Endothelial cell of hepatic sinusoid (primary cell): ENCODE measurements around the gene WNT11.

ENCODE experiments used
- in situ Hi-C: cut with HindIII; loops from 2 replicates; pipeline ENCODE4 v1.10.0; 2017; ENCODE audit warnings: low sequenced_read_pairs

WNT11 gene

DNA sequence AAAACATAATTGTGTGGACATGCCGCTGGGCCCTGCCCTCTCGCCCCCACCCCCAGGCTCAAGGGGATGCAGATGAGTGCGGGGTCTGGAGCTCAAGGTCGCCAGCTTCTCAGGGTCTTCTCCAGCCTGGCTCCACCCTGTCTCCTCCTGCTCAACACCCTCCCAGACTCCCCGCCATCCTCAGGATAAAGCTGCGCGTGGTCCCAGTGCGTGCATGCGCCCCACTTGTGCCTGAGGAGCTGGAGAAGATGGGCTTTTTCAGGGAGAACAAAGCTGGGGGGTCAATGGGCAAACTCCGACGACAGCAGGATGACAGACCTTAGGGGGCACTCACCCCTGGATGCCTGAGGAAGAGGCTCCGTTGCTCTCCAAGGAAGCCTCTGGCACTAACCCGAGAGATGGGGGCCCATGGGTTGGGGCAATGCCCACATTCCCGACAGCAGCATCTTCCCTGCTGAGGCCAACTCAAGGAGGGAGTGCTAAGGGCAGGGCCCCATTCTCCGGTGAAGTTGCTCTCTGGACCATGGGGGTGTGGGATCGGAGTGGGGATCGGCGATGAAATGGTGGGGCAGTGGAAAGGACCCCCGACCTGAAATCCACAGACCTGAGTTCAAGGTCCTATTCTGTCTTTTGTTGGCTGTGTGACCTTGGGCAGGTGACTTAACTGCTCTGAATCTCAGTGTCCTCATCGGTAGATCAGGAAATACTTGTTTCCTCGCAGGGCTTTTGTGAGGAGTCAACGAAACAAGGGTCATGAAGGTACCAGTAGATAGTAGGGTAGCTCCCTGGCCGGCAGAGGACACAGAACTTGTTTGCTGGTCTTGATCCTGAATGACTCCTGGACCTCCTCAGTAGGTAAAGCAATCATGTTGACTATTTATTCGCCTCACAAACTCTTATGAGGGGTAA, 47.7 kb downstream of the WNT11 start:
- in situ Hi-C loops, result no loop called here

- in situ Hi-C loops, result no loop called here
Observed at GRCh38 chr11:76157891-76158290, 48.4 kb downstream of the WNT11 start.

DNA sequence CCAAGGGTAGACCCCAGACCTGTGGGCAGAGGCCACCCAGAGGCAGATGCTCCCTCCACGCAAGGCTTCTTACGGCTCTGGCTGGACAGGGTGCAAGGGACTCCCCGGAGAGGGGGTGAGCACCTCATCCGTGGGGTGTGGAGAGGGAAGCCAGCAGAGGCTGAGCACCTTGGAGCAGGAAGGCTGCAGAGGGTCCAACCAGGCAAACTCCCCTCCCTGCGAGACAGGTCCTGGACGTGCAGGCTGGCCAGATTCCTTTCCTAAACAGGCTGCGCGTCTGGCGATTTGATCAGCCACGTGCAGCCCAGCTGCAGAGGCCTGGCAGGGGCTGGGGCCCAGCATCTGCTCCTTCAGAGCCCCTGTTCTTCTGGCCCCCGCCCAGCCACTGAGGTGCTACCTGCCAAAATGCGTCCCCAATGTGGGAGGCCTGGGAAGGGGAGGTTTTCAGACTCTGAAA, 49.3 kb downstream of the WNT11 start:
- in situ Hi-C loops, result no loop called here

DNA sequence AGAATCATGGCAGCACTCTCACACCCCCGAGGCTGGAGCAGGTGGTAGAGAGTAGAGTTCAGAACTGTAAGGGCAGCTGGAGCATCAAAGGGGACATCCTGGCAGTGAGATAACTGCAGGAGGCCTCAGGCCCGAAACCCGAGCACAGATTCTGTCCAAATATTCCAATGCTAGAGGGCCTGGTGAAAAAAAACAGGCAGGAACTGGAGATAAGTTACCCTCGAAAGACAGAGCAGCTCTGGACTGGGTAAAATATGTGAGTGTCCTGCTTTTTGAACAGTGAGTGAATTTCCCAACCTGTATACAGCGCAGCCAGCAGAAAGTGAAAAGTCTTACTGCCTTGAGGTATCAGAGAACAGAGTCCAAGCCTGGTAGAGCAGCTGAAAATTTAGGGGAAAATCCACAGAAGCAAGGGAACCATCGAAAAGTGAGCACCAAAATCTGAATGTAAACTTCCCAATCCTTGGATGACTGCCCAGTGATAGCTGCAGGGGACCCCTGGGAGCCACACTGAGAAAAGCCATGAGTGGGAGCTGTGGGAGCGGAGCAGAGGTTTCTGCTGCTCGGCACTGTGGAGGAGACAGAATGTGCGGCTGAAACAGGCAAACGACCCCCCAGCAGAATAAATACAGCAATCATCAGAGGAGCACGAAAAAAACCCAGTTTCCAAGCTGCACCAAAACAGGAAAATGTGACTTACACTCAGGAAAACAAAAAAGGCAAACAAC, 50.6 kb downstream of the WNT11 start:
- in situ Hi-C loops, result no loop called here

DNA sequence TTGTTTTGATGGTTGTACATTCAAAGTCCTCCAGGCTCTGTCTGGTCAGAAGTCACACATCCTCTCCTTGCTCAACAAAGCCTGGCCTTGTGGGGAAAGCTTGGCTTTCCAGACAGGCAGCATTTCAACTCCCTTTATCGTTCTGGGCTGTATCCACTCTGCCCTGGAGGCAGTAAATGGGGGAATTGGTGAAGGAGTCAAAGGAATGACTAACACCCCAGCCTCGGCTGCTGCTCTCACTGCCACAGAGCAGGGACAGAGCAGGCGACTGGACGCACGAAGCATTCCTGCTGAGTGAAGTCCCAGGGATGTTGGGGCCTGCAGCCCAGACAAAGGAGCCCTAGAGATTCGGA, 52.8 kb downstream of the WNT11 start:
- in situ Hi-C loops, result no loop called here

- in situ Hi-C loops, result no loop called here
Observed at GRCh38 chr11:76152741-76153570, 53.3 kb downstream of the WNT11 start.

GRCh38 chr11:76152086-76152681, 54.1 kb downstream of the WNT11 start:
- in situ Hi-C loops, result no loop called here

DNA sequence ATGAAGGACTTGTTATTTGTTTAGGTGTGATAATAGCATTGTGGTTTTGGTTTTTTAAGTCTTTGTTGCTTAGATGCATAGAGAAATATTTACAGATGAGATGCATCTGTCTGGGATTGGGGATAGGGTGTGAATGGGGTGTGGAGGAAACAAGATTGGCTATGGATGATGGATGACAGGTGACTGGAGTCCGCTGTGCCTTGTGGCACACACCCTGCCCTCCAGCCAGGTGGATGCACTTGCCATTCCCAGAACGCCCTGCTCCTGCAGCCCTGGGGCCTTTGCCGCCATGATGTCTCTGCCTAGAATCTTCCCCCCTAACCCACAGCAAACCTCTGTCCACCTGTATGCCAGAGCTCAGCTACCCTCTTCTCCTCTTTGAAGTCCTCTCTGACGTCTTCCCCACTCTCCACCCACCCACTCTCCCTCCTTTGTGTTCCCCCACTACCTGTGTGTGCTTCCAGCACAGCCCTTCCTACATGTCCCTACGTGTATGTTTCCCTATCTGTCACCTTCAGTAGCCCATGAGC, 54.7 kb downstream of the WNT11 start:
- in situ Hi-C loops, result no loop called here

- in situ Hi-C loops, result no loop called here
Observed at GRCh38 chr11:76150141-76150540, 56.2 kb downstream of the WNT11 start.

DNA sequence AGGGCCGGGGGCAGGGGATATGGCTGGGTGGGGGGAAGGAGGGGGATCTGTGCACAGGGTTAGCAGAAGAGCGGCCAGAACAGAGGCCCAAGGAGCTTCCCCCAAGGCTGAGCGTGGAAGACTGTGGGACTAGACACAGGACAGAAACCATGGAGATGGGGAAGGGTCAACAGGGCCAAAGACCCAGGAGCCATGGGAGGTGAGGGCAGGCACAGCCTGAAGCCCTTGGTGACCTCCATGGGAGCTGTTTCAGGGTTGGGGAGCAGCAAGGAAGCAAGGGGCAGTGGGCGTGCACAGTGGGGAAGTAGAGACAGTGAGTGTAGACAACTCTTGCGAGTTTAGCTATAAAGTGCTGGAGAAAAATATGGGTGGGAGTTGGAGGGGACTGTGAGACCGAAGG, 56.6 kb downstream of the WNT11 start:
- in situ Hi-C loops, result no loop called here

DNA sequence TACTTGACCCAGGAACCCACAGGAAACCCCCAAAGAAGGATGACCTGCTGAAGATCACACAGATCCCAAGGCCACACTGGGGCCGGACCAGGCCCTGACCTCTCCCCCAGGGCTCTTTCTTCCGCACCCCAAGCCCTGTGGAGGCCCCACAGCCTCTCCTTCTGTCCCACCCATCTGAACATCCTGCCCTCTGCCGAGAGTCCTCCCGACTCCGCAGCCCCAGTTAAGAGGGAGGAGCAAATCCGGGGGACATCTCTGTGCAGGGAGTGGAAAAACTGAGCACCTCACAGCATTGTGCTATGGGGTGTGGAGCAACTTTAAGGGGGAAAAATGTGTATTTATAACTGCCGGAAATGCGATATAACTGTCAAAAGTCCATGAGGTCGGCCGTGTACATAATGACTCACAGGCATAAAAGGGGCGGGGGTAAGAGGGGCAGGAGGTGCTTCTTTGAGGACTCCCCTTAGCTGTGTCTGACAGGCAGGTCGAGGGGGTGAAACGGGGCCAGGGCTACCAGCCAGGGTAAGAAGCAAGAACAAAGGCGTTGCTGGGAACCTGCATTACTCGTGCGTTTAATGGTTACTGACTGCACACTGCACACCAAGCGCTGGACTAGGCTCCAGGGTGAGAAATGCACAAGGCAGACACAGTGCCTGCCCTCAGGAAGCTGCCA, 57.2 kb downstream of the WNT11 start:
- in situ Hi-C loops, result no loop called here

DNA sequence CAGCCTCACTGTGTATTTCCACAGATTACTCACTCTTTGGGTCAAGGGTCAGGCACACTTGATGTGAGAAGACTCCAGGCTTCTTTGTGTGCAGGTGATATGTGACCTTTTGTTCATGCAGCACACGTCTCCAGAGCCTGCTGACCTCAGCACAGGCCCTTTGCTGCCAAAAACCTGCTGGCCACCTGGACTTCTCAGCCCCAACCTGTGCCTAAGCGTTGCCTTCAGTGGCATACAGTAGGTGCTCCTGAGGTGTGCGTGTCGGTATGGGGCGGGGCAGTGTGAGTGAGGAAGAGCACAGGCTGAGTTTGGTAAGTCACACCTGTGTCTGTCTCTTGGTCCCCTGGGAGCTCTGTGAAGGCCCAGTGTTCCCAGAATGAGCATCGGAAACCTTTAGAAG, 58.1 kb downstream of the WNT11 start:
- in situ Hi-C loops, result no loop called here

- in situ Hi-C loops, result no loop called here
Observed at GRCh38 chr11:76147106-76147740, 59.1 kb downstream of the WNT11 start.

GRCh38 chr11:76143274-76143673, 63.0 kb downstream of the WNT11 start:
- in situ Hi-C loops, result no loop called here

DNA sequence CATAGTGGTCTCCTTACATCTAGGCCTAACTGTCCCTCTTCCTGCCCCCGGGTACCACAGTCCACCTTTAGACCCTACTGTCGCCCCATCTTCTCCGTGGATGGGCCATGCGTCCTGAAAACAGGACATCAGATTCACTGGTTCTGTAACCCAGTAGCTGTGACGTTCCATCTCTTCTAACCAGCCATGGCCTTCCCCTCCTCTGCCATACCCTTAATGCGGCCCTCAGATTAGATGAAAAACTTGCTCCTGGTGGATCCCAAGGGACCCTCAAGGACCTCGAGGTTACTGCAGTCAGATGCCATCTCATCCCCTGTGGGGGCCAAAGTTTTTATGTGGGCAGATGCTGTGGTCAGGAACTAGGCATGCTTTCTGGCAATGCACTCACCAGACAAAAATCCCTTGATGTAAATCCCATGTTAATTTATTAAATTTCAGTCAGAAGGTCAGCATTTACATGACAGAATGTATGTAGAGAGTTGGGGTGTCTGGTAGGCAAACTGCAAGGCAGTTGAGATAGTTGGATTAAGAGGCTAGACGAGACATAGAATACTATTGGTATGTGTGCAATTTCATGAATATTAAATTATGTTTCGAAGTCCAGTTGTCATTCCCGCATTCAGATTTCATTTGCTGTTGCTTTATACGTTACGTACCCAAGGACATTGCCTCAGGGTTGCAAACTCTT, 64.3 kb downstream of the WNT11 start:
- in situ Hi-C loops, result no loop called here

GRCh38 chr11:76140912-76141574, 65.3 kb downstream of the WNT11 start:
- in situ Hi-C loops, result no loop called here

DNA sequence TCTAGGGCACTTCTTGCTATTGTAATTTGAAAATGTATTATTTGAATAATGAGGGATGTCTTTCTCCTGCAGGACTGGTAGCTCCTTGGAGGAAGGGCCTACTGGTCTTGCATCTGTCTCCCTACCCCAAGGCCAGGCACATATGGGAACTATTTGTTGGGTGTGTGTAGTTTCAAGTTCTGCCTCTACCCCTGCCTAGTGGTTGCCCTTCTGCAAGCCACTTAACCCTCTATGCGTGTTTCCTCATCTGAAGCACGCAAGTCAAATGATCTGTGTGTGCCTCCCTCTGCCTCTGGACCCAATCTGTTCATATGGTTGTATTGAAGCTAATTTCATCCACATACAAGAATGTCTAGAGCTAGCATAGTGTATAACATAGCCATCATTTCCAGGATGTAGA, 67.0 kb downstream of the WNT11 start:
- in situ Hi-C loops, result no loop called here
